ENCODE results near the gene FAM47E. TPM values are rescaled to one million over a fixed set of nuclear protein-coding genes. Genes with fewer than 3 reads are reported as not detected.

FAM47E gene
- total and polyA plus RNA-seq, 2 of the 13 experiments (the other 11 are each of a cell fraction or from before 2014, with no cell fraction given): 0.33 to 0.66 TPM

GRCh38 chr4:76208005-76208765 is 43.3 kb upstream of the FAM47E start (continued):
- TF ChIP-seq ZNF10 (CRISPR knock-in tag; IDR thresholded peaks at IDR 0.05; ENCODE audit: borderline replicate concordance, low read depth) (no peak), FOXO1 (CRISPR knock-in tag; IDR thresholded peaks at IDR 0.05) (peak; percentile 69), ZNF607 (CRISPR knock-in tag; IDR thresholded peaks at IDR 0.05; ENCODE audit: borderline replicate concordance) (peak; percentile 47; the same call in 1 of the 2 replicates), PHB2 (IDR thresholded peaks at IDR 0.05; ENCODE audit: partially characterized antibody) (no peak), SIN3A (IDR thresholded peaks at IDR 0.05; ENCODE audit: borderline replicate concordance, low read depth, low read length) (0 out of 2 replicates have a peak, but pooled peaks have one; percentile 67), NFE2L2 (IDR thresholded peaks at IDR 0.05; ENCODE audit: low read length) (no peak), NR2F1 (CRISPR knock-in tag; IDR thresholded peaks at IDR 0.05) (no peak; a peak in 1 of 4 replicates), PBX3 (CRISPR knock-in tag; IDR thresholded peaks at IDR 0.05; ENCODE audit: borderline replicate concordance) (no peak), HDAC6 (IDR thresholded peaks at IDR 0.05; ENCODE audit: low read depth, low read length) (no peak), GABPB1 (CRISPR knock-in tag; IDR thresholded peaks at IDR 0.05) (peak; percentile 46; the same call in 1 of the 2 replicates)
- TF ChIP-seq, protein P1, sequence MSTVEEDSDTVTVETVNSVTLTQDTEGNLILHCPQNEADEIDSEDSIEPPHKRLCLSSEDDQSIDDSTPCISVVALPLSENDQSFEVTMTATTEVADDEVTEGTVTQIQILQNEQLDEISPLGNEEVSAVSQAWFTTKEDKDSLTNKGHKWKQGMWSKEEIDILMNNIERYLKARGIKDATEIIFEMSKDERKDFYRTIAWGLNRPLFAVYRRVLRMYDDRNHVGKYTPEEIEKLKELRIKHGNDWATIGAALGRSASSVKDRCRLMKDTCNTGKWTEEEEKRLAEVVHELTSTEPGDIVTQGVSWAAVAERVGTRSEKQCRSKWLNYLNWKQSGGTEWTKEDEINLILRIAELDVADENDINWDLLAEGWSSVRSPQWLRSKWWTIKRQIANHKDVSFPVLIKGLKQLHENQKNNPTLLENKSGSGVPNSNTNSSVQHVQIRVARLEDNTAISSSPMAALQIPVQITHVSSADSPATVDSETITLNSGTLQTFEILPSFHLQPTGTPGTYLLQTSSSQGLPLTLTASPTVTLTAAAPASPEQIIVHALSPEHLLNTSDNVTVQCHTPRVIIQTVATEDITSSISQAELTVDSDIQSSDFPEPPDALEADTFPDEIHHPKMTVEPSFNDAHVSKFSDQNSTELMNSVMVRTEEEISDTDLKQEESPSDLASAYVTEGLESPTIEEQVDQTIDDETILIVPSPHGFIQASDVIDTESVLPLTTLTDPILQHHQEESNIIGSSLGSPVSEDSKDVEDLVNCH (CRISPR knock-in tag; IDR thresholded peaks at IDR 0.05): no peak
- TF ChIP-seq, protein P2, sequence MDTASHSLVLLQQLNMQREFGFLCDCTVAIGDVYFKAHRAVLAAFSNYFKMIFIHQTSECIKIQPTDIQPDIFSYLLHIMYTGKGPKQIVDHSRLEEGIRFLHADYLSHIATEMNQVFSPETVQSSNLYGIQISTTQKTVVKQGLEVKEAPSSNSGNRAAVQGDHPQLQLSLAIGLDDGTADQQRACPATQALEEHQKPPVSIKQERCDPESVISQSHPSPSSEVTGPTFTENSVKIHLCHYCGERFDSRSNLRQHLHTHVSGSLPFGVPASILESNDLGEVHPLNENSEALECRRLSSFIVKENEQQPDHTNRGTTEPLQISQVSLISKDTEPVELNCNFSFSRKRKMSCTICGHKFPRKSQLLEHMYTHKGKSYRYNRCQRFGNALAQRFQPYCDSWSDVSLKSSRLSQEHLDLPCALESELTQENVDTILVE (CRISPR knock-in tag; IDR thresholded peaks at IDR 0.05): peak; percentile 60; the same call in 1 of the 2 replicates
- TF ChIP-seq, protein P3, sequence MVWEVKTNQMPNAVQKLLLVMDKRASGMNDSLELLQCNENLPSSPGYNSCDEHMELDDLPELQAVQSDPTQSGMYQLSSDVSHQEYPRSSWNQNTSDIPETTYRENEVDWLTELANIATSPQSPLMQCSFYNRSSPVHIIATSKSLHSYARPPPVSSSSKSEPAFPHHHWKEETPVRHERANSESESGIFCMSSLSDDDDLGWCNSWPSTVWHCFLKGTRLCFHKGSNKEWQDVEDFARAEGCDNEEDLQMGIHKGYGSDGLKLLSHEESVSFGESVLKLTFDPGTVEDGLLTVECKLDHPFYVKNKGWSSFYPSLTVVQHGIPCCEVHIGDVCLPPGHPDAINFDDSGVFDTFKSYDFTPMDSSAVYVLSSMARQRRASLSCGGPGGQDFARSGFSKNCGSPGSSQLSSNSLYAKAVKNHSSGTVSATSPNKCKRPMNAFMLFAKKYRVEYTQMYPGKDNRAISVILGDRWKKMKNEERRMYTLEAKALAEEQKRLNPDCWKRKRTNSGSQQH (CRISPR knock-in tag; IDR thresholded peaks at IDR 0.05; ENCODE audit: low read depth): no peak
- TF ChIP-seq, protein P4, sequence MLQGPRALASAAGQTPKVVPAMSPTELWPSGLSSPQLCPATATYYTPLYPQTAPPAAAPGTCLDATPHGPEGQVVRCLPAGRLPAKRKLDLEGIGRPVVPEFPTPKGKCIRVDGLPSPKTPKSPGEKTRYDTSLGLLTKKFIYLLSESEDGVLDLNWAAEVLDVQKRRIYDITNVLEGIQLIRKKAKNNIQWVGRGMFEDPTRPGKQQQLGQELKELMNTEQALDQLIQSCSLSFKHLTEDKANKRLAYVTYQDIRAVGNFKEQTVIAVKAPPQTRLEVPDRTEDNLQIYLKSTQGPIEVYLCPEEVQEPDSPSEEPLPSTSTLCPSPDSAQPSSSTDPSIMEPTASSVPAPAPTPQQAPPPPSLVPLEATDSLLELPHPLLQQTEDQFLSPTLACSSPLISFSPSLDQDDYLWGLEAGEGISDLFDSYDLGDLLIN (CRISPR knock-in tag; IDR thresholded peaks at IDR 0.05; ENCODE audit: borderline replicate concordance): no peak
- TF ChIP-seq, protein P5, sequence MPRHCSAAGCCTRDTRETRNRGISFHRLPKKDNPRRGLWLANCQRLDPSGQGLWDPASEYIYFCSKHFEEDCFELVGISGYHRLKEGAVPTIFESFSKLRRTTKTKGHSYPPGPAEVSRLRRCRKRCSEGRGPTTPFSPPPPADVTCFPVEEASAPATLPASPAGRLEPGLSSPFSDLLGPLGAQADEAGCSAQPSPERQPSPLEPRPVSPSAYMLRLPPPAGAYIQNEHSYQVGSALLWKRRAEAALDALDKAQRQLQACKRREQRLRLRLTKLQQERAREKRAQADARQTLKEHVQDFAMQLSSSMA (CRISPR knock-in tag; IDR thresholded peaks at IDR 0.05): peak; percentile 67; the same call in 1 of the 2 replicates
- TF ChIP-seq, protein P6, sequence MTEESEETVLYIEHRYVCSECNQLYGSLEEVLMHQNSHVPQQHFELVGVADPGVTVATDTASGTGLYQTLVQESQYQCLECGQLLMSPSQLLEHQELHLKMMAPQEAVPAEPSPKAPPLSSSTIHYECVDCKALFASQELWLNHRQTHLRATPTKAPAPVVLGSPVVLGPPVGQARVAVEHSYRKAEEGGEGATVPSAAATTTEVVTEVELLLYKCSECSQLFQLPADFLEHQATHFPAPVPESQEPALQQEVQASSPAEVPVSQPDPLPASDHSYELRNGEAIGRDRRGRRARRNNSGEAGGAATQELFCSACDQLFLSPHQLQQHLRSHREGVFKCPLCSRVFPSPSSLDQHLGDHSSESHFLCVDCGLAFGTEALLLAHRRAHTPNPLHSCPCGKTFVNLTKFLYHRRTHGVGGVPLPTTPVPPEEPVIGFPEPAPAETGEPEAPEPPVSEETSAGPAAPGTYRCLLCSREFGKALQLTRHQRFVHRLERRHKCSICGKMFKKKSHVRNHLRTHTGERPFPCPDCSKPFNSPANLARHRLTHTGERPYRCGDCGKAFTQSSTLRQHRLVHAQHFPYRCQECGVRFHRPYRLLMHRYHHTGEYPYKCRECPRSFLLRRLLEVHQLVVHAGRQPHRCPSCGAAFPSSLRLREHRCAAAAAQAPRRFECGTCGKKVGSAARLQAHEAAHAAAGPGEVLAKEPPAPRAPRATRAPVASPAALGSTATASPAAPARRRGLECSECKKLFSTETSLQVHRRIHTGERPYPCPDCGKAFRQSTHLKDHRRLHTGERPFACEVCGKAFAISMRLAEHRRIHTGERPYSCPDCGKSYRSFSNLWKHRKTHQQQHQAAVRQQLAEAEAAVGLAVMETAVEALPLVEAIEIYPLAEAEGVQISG (CRISPR knock-in tag; IDR thresholded peaks at IDR 0.05): peak; percentile 52; the same call in 1 of the 2 replicates
